Breast epithelium (tissue), 4 donors: ENCODE results near the gene SMPDL3B. TPM values are rescaled to one million over a fixed set of nuclear protein-coding genes. Genes with fewer than 3 reads are reported as not detected.

Experiments
- DNase-seq, 2 donors: peaks; one replicate each; pipeline ENCODE4 v3.0.0-alpha.2; 2019; ENCODE audit warnings: low spot score in 2 of 2
- H3K27ac ChIP-seq, 2 donors: fragments of 200-600 bp; sonication (generic) in 1 of 2; one replicate each; pipeline ENCODE4 v1.5.1; 2016 to 2019; ENCODE audit warnings: mild to moderate bottlenecking in 1 of 2
- H3K27me3 ChIP-seq, 2 donors: fragments of 200-600 bp; sonication (generic) in 1 of 2; one replicate each; pipeline versions ENCODE4 v1.5.1 to v1.6.0; 2017 to 2019; ENCODE audit warnings: control low read depth in 1 of 2, mild to moderate bottlenecking in 1 of 2
- H3K36me3 ChIP-seq: fragments of 200-600 bp; one replicate; pipeline ENCODE4 v1.5.1; 2019
- H3K4me1 ChIP-seq, 2 donors: fragments of 200-600 bp; sonication (generic); one replicate each; pipeline ENCODE4 v1.5.1; 2016 to 2019; ENCODE audit warnings: control low read depth in 1 of 2
- H3K4me3 ChIP-seq, 3 donors: fragments of 200-600 bp; sonication (generic); 1 replicate in 2 of 3; 2 replicates in 1 of 3; pipeline ENCODE4 v1.5.1; 2016 to 2019; ENCODE audit warnings: mild to moderate bottlenecking in 3 of 3, moderate library complexity in 2 of 3
- H3K9me3 ChIP-seq, 2 donors: fragments of 200-600 bp; sonication (generic) in 1 of 2; one replicate each; pipeline ENCODE4 v1.5.1; 2016 to 2019; ENCODE audit warnings: control low read depth in 1 of 2
- POLR2A ChIP-seq: fragments of 450-650 bp; IDR thresholded peaks from one replicate; pipeline ENCODE4 v1.6.1; 2016; ENCODE audit warnings: antibody characterized with exemption, mild to moderate bottlenecking, moderate library complexity
- POLR2AphosphoS5 ChIP-seq, 3 donors: sonication (generic); formaldehyde crosslinking; IDR thresholded peaks; one replicate each; pipeline ENCODE4 v1.6.1; 2017; ENCODE audit warnings: antibody characterized with exemption in 3 of 3
- intact Hi-C: fragments of 100-400 bp; cut with DNase I; formaldehyde crosslinking; loops from one replicate; pipeline ENCODE4 v1.15.1; 2023; ENCODE audit warnings: low total_unique reads
- total RNA-seq, 3 donors: library from RNA; depleted of rRNA; stranded (reverse); fragments of >200 nt; gene quantifications; one replicate each; pipeline ENCODE4 v1.1.0, GENCODE V29; 2016
- TF ChIP-seq, protein P1 (sequence below), 3 donors: fragments of 450-650 bp; IDR thresholded peaks; one replicate each; pipeline ENCODE4 v1.5.1; 2016 to 2017; ENCODE audit warnings: antibody characterized with exemption in 3 of 3, mild to moderate bottlenecking in 3 of 3, moderate library complexity in 3 of 3

Gene SMPDL3B
- total RNA-seq, 3 donors from 2014 or later: 13.8 to 14.9 TPM; not detected in 1

DNA sequence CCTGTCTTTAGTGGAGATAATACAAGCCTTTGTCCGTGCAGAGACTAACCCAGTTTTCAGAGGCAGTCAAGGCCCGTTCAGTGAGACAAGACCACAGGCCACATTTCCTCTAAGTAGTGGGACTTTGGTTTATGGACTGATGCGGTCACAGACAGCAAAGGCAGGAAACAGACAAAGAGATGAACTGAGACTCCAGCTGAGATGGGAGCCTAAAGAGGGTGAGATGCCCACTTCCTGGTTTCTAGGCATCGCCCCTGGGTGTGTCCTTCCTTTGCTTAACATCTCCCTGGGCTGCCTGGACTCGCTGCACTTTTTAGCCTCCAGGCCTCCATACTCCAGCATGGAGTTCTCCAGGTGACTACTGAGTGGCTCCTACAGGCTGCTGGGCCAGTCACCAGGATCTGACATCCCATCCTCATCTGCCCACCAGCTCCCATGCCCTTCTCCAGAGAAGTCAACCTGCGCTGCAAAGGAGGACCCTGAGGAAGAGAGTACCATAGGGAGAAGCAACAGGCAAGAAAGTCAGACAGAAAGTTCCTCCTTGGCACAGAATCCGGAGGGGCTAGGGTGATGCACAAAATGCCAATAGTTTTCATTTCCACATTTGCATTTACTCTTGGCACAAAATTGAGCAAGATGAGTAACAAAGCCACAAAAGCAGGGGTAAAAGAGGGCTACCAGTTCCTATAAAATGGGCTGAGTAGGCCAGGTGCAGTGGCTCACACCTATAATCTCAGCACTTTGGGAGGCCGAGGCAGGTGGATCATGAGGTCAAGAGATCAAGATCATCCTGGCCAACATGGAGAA is 47.4 kb upstream of the SMPDL3B start:
- H3K4me3 ChIP-seq: no peak overlapping the region
- DNase-seq: peak in 1 of 2 donors; percentile 17
- TF ChIP-seq POLR2AphosphoS5 (IDR thresholded peaks at IDR 0.05): no peak
- TF ChIP-seq POLR2A: no peak
- TF ChIP-seq, protein P1, sequence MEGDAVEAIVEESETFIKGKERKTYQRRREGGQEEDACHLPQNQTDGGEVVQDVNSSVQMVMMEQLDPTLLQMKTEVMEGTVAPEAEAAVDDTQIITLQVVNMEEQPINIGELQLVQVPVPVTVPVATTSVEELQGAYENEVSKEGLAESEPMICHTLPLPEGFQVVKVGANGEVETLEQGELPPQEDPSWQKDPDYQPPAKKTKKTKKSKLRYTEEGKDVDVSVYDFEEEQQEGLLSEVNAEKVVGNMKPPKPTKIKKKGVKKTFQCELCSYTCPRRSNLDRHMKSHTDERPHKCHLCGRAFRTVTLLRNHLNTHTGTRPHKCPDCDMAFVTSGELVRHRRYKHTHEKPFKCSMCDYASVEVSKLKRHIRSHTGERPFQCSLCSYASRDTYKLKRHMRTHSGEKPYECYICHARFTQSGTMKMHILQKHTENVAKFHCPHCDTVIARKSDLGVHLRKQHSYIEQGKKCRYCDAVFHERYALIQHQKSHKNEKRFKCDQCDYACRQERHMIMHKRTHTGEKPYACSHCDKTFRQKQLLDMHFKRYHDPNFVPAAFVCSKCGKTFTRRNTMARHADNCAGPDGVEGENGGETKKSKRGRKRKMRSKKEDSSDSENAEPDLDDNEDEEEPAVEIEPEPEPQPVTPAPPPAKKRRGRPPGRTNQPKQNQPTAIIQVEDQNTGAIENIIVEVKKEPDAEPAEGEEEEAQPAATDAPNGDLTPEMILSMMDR (IDR thresholded peaks at IDR 0.05): no peak
- no peaks in the 10 kb centered on the region for H3K27me3 ChIP-seq
- no peaks in the 10 kb centered on the region for H3K4me1 ChIP-seq
- no peaks in the 10 kb centered on the region for H3K9me3 ChIP-seq
- intact Hi-C loops: no loop called here
- peak overlapping the region in 1 of 2 donors; percentile 25 for H3K27ac ChIP-seq
- no peaks in the 10 kb centered on the region for H3K36me3 ChIP-seq

DNA sequence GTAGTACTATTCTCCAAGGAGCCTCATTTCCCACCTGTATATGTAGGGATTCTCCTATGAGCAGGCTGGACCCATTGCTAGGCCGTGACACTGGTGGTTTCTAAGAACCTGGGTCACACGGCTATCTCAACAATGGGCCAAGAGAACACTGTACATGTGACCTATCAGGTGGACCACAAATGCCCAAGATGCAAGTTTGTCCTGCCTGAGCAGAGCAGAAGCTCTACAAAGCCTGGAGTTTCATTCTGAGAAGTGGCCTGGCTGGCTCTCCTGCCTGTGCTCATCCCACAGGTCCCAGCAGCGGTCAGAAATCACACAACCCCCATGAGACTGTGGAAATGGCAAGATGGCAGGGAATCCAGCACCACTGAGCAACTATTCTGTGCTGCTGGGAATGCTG is 45.3 kb upstream of the SMPDL3B start:
- Histone ChIP-seq H3K9me3 (no peaks in the 10 kb centered on the region), H3K36me3 (no peaks in the 10 kb centered on the region), H3K27me3 (no peaks in the 10 kb centered on the region), H3K4me1 (no peaks in the 10 kb centered on the region), H3K4me3 (no peak overlapping the region), H3K27ac (peak overlapping the region in 1 of 2 donors; percentile 32)
- DNase-seq: no peak
- TF ChIP-seq POLR2AphosphoS5 (IDR thresholded peaks at IDR 0.05) (no peak), POLR2A (no peak)
- TF ChIP-seq, protein P1 (IDR thresholded peaks at IDR 0.05): no peak
- intact Hi-C loops: no loop called here

DNA sequence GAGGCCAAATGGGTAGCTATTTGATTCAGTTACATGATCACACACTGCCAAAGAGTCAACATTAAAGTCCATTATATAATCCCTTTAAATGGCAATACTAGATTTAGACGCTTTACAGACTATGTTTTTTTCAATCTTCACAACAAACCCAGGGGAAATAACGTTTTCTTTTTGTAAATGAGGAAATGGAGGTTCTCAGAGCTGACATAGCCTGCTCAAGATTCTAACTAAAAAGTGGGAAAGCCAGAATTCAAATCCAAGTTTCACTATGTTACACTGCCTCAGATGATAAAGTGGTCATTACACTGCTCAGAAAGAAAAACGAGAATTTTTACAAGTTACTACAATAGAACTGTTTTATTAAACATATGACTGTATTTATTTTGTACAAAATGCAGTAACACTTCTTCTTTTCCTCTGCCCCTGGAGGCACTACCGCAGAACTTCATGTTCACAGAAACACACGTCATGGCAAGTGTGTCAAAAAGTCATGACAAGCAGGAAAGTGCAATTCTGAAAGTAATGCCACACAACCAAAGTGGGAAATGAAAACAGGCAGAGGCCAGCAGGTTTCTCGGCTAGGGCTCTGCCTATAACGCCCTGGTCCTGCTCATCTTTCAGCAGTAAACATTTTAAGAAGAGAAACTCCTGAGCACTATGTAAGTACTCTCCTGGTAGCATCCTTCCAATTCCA is 43.5 kb upstream of the SMPDL3B start:
- TF ChIP-seq POLR2A: no peak
- TF ChIP-seq, protein P1 (IDR thresholded peaks at IDR 0.05): no peak
- no peak for TF ChIP-seq POLR2AphosphoS5 (IDR thresholded peaks at IDR 0.05)
- Histone ChIP-seq H3K27me3 (no peaks in the 10 kb centered on the region), H3K4me1 (no peaks in the 10 kb centered on the region), H3K9me3 (no peaks in the 10 kb centered on the region), H3K27ac (peak overlapping the region in 1 of 2 donors; percentile 1), H3K4me3 (no peak overlapping the region), H3K36me3 (no peaks in the 10 kb centered on the region)
- intact Hi-C loops: no loop called here
- DNase-seq: no peak

GRCh38 chr1:27894521-27894920 is 40.3 kb upstream of the SMPDL3B start:
- Histone ChIP-seq H3K27me3 (no peaks in the 10 kb centered on the region), H3K36me3 (no peaks in the 10 kb centered on the region), H3K4me3 (no peak overlapping the region), H3K27ac (no peak overlapping the region), H3K4me1 (no peaks in the 10 kb centered on the region), H3K9me3 (no peaks in the 10 kb centered on the region)
- TF ChIP-seq POLR2AphosphoS5 (IDR thresholded peaks at IDR 0.05) (no peak), POLR2A (no peak)
- TF ChIP-seq, protein P1 (IDR thresholded peaks at IDR 0.05): no peak
- intact Hi-C loops: loop anchor here (2.0 kb wide), 1 partner anchor 56 kb away; no protein-coding TSS in a partner anchor
- no peak for DNase-seq

DNA sequence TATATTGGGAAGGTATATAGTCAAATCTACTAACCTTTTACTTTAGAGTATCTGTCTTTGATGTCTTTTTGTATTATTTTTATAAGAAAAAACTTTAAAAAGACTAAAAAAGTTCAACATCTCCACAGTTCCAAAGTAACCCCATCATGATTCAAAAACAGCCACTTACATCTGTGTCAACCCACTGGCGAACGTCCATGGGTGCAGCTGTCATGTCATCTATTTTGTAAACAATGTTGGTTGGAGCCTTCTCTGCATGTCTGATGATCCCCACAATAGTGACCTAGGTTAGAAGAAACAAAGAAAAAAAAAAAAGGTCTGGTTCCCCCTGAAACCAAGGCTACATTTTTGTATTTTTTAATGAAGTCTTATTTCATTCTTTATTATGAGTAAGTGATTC is 28.0 kb upstream of the SMPDL3B start:
- Histone ChIP-seq H3K4me3 (no peak overlapping the region), H3K27me3 (no peaks in the 10 kb centered on the region), H3K36me3 (peaks cover 6% of the 10 kb centered on the region), H3K27ac (no peak overlapping the region), H3K4me1 (no peaks in the 10 kb centered on the region), H3K9me3 (no peaks in the 10 kb centered on the region)
- TF ChIP-seq POLR2AphosphoS5 (IDR thresholded peaks at IDR 0.05) (no peak), POLR2A (no peak)
- TF ChIP-seq, protein P1 (IDR thresholded peaks at IDR 0.05): no peak
- no peak for DNase-seq
- intact Hi-C loops: no loop called here
